HG02763 (cell line): ENCODE measurements around the gene PCCA.
"Not testable (repeated sequence)": the region's sequence is repeated elsewhere in the genome, so short reads cannot be mapped to it uniquely, and the experiment has no call there.

Source experiments
- ATAC-seq: cut with Tn5 transposase; IDR thresholded peaks from one replicate; pipeline ENCODE4 v1.9.1; 2021; ENCODE audit warnings: mild to moderate bottlenecking, moderate library complexity; ENCODE audit not compliant: unreplicated experiment

The PCCA gene

DNA sequence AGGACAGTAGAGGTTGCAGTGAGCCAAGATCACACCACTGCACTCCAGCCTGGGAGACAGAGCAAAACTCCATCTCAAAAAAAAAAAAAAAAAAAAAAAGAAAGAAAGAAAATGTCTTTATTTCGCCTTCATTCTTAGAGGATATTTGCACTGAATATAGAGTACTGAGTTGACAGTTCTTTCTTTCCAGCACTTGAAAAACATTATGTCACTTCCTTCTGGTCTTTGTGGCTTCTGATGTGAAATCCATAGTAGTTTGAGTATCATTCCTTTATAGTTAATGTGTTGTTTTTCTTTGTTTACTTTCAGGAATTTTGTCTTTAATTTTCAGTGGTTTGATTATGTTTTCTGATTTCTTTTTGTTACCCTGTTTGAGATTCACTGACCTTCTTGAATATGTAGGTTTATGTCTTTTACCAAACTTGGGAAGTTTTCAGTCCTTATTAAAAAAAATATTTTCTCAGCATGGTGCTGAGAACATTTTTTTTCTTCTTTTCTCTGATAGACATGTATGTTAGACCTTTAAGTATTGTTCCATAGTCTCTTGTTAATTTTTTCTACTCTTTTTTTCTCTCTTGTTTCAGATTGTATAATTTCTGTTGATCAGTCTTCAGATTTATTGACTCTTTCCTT lies 50.1 kb downstream of the PCCA start:
- no peak for ATAC-seq

GRCh38 chr13:100139817-100140216 lies 50.9 kb downstream of the PCCA start:
- no peak for ATAC-seq

- no peak for ATAC-seq
These were observed 51.5 kb downstream of the PCCA start for GRCh38 chr13:100140441-100140840.

- ATAC-seq, result not testable (repeated sequence)
These were observed 52.6 kb downstream of the PCCA start for GRCh38 chr13:100141461-100141961.

DNA sequence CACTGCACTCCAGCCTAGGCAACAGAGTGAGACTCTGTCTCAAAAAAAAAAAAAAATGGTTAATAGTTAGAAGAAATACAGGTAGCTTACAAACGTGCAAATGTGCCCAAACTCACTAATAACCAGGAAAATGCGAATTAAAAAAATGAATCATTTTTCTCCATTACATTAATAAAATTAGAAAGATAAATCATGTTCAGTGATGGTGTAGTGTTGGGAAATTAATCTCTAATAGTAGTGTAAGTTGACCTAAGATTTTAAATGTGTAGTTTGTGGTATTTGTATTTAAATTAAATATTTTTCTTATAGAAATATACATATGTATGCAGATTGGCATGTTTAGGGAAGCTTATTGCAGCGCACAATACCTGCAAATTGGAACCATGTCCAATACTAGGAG lies 57.6 kb downstream of the PCCA start:
- ATAC-seq, result no peak

GRCh38 chr13:100147825-100148224 lies 58.9 kb downstream of the PCCA start:
- ATAC-seq, result no peak

GRCh38 chr13:100148422-100148821 lies 59.5 kb downstream of the PCCA start:
- no peak for ATAC-seq

- no peak for ATAC-seq
These were observed 60.5 kb downstream of the PCCA start for GRCh38 chr13:100149389-100149788.

- ATAC-seq, result not testable (repeated sequence)
These were observed 61.8 kb downstream of the PCCA start for GRCh38 chr13:100150711-100151110.

GRCh38 chr13:100154842-100155416 lies 66.0 kb downstream of the PCCA start:
- no peak for ATAC-seq

DNA sequence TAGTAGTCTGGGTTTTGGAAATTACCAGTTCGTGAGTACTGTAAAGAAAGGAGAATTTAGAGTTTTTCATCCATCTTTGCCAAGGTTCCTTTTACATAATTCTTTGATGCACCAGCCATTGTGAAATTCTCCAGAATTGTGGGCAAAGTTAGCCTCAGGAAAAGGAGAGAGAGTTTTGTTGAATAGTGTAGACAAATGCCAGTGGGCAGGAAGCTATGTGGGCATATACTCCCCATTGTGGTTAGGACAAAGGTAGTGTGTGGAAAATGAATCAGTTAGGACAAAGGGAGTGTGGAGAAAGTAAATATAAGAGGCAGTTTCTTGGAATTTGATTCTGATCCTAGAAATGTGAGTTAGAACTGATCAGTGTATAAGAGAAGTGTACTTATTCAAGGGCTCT lies 67.9 kb downstream of the PCCA start:
- ATAC-seq, result no peak

DNA sequence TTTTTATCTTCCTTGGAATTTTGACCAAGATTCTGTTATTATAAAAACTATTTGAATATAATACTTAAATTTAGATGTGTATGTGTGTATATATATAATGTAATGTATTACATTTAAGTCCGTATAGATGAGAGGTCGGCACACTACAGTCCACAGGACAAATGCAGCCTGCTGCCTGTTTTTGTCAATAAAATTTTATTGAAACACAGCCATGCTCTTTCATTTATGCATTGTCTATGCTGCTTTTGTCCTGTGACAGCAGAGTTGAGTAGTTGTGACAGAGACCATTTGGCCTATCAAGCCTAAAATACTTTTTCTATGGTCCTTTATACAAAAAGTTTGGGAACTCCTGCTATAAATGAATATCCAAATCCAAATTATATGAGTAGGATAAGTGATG lies 69.7 kb downstream of the PCCA start:
- ATAC-seq, result no peak

GRCh38 chr13:100159584-100159983 lies 70.7 kb downstream of the PCCA start:
- no peak for ATAC-seq

DNA sequence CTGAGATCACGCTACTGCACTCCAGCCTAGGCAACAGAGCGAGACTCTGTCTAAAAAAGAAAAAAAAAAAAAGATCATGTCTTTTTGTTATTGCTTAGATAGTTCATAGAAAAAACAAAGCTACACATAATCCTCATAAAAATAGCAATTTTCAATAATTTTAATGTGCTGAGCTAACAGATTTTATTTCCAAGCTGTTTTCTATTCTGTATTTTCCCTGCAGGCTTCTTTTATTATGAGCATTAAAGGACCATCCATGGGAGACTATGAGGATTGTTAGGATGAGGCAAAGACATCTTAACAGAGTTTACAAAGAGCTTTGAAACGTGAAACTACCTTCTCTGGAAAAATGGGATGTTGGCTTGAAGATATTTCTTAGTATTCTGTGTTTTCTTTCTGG lies 71.6 kb downstream of the PCCA start:
- no peak for ATAC-seq

- no peak for ATAC-seq
These were observed 74.5 kb downstream of the PCCA start for GRCh38 chr13:100163375-100163774.

DNA sequence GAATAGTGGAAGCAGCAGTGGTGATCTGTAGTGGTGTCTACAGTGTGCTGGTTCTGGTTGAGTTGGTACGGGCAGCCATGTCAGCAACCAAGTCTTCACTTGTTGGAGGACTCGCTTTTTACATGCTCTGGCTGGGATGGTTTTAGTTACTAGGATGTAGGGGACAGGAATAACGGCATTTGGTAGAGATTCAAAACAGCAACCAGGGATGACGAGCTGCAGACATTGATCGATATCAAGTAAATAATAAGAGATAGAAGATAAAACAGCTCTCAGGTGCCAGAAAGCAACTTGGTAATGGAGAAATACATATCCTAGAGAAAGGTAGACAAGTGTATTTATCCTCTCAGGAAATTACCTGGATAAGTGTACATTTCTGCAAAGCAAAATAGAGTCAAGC lies 84.3 kb downstream of the PCCA start:
- ATAC-seq, result no peak

DNA sequence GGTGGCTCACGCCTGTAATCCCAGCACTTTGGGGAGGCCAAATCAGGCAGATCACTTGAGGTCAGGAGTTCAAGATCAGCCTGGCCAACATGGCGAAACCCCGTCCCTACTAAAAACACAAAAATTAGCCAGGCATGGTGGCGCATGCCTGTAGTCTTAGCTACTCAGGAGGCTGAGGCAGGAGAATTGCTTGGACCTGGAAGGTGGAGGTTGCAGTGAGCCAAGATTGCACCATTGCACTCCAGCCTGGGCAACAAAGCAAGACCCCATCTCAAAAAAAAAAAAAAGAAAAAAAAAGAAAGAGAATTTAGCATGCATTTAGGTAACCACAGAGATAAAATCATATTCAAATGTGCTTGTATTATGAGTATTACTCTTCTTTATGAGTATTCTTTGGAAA lies 85.6 kb downstream of the PCCA start:
- ATAC-seq, result not testable (repeated sequence)

DNA sequence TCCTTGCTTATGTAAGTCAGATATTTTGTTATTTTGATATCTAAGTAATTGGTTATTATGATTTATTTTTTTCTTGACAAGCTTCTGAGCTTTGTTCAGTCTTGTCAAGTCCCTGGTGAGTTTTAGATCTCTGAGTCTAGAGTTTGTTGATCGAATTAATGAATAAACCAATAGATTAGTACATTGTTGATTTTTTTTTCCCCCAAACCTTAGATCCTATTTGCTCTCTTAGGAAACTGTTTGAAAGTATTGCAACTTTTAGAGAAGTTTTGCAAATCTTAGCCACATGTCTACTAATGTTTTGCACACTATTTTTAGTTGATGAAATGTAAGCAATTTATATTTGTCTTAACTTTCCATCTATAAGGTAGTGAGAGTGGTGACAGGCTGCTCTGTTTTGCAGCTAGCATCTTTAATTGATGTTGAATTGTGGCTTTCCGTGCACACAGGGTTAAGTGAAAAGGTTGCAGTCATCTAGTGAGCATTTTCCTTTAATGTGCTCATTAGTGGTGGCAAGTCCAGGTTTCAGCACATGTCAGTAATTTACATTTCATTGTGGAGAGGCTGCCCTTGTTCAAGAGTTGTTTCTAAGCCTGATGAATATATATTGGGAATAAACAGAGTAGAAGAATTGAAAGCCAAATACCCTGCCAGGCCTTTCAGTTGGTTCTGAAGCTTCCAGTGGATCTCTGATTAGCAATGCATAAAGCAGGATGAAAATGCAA lies 86.3 kb downstream of the PCCA start:
- no peak for ATAC-seq

- no peak for ATAC-seq
These were observed 86.9 kb downstream of the PCCA start for GRCh38 chr13:100175803-100176182.

DNA sequence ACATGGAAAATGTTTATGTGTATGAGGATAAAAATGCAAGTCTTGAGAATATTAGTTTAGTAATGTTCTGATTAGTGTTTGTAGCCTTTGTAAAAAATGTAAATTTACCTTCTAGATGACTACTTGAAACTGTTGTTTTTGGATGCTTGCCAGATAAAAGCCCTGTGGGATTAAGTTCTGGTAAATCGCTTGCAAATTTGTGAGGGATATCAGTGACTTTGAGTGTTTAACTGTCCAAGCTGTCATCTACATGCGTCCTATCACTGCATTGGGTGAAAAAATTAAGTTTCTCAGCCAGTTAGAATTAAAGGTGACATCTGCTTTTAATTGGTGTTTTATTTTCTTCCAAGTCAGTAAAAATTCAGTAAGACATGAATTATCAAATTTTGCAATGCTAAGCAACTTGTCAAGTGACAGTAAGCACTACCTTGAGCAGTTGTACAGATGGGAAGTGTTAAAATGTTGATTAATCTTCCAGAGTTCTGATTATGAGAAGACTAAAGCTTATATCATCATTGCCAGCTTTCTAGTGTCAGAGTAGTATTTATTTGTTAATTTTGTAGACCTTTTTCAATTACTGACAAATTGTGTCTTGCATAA lies 88.0 kb downstream of the PCCA start:
- ATAC-seq, result no peak

DNA sequence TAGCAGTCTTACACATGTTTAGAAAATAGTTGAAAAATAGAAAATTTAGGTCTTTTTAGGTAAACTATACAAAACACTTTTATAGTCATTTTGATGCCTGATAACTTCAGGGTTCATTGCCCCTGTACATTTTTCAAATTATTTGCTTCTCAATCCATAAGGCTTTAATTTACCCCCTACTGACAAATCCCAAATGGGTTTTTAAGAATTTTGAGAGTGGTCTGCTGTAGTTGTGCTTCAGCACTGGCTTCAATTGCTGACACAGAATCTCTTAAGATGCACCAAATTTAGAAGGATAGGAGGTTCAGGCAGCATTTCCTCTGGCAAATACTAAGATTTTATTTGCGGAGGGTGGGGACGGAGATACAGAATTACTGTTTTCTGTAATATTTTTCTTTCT lies 89.4 kb downstream of the PCCA start:
- ATAC-seq, result no peak

DNA sequence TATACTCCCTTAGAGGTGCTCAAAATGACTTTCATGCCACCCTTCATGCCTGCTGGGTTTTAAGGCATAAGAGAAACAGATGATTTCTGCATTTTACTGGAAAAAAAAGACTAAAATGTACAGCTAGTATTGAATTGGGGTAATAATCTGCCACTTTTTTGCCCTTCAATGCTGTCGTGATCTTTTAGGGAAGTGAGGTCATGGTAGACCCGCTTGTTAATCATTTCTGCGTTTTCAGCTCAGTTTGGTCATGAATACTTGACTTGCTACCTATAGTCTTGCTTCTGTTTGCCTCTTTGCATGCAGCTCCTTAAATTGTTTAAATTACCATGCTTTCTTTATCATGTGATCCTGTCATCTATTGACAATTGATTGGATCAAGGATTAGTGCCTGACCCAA lies 90.4 kb downstream of the PCCA start:
- ATAC-seq, result no peak
